Measurements from ENCODE around the gene APP.

DNA sequence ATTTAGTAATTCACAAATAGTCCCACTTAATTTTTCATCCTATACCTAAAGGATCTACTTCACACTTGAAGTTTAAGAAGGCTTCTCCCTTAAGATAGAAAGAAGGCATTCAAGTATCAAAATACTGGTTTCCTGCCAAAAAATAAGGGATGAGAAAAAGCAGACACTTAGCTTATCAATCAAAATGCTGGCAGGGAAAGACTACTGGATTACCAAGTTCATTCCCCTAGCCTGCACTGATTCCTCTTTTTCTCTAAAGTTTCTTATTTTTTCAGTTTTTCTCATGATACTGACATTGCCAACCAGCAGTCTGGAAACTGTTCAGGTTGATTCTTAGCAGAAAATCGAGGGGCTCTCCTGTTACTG lies 231.2 kb downstream of the APP start:
- TF ChIP-seq CTCF (IDR thresholded peaks at IDR 0.05; ENCODE audit: low read length): no peak
- no peak for TF ChIP-seq EZH2 (IDR thresholded peaks at IDR 0.05; ENCODE audit: borderline replicate concordance, low read length)
